ENCODE measurements around the gene IQCN. TPM values are rescaled to one million over a fixed set of nuclear protein-coding genes. Genes with fewer than 3 reads are reported as not detected.

IQCN gene
- total RNA-seq = 0.39 and 0.73 TPM in 2 replicates

GRCh38 chr19:18274219-18274780 lies at the start of gene IQCN:
TSS of gene IQCN (minus strand) at chr19:18274452. CDS start at chr19:18269478, 4,974 bp downstream.

DNA sequence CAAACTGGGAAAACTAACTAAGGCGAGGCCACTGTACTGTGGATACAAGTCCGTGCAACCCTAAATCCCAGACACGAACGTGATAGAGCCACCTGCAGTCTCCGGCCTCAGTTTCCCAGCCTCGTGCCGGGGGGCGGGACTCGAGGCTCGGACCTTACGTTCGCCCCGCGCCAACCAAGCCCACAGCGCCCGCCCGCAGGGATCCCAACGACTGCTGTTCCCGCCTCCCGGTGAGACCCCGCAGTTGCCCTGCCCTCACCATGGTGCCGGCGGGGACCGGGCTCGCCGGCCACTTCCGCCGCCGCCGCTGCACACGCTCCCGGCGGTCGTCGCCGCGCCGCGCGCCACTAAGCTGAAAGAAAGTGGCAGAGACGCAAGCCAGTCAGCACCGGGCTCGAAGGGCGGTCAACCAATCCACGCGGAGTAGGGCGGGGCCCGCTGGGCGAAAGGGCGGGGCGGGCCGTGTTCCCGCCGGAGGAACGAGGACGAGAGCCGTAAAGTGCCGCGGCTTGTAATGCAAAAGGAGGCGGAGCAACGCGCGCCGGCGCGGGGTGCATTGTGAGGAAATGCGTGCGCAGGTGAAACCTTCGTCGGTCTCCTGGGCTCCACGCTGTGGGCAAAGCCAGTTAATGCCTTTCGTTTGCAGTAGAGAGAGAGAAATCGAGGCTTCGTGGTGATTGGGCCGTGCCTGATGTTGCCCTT lies 48.7 kb upstream of the IQCN start, which contains the start of gene LSM4:
Gene LSM4 (minus strand): TSS at position 318 of the 702 bp plus-strand sequence. CDS start 56 bp downstream, at position 262.

DNA sequence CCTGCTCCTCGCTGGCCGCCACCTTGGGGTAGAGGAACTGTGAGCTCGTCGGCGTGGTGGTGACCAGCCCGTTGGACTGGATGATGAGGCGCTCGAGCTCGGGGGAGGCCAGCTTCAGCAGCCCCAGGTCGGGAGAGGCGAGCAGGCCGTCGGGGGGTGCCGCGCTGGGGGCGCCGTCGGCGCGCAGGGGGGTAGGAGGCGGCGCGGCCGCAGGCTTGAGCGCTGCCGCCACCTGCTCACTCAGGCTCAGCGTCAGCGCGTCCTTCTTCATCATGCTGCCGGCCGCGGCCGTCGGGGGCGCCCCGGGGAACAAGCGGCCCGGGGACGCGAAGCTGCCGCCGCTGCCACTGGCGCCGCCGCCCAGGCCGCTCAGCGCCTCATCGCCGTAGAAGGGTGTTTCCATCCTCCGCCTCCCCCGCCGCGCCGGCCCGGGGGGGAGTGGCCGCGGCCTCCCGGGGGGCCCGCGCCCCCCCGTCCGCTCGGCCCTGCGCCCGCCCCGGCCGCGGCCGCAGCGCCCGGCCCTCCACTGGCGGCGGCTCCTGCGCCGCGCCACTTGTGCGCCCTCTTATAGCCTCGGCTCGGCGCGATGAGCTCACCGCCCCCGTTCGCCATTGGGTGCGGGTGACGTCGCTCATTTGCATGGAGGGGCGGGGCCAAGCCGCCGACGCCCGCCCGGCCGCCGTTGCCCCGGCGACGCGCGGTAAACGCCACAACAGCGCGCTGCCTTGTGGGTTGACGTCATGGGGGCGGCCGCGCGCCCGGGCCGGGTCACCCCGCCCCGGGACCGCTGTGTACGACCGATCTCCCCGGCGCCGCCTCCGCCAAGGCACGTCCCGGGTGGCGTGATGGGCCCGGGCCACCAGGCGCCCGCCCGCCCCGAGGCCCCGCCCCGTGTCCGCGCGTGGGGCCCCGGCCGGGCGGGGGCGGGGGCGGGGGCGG lies 7.1 kb upstream of the IQCN start, which contains the start of gene JUND:
Gene JUND (minus strand): TSS at position 541 of the 939 bp plus-strand sequence. CDS start 138 bp downstream, at position 403.

GRCh38 chr19:18225702-18226468 lies 48.4 kb downstream of the IQCN start, which contains the start of gene PDE4C:
TSS of gene PDE4C (minus strand) at chr19:18226438. CDS start at chr19:18226415, 23 bp downstream.

Small RNAs within 50 kb of the gene (small RNA-seq; reads per million reads assigned to genes)
- gene MIR3188 (0.11 reads per million), gene RPL39P38 (not detected)

Other genes with a start within 250 kb of the IQCN start
- gene IL12RB1, start 187.5 kb downstream of the IQCN start, total RNA-seq = under 0.01 TPM in 1 of 2 replicates, not detected in the other
- gene MAST3, start 176.7 kb downstream of the IQCN start, total RNA-seq = 1.8 and 2.5 TPM in 2 replicates
- gene PIK3R2, start 121.3 kb downstream of the IQCN start, total RNA-seq = 20.2 and 25.0 TPM in 2 replicates
- gene IFI30, start 100.6 kb downstream of the IQCN start, total RNA-seq = 29.1 and 30.9 TPM in 2 replicates
- 8.1 and 10.9 TPM in 2 replicates for gene MPV17L2, start 81.2 kb downstream of the IQCN start, total RNA-seq
- 1.1 and 1.2 TPM in 2 replicates for gene RAB3A, start 70.4 kb downstream of the IQCN start, total RNA-seq
- gene PDE4C, start 48.0 kb downstream of the IQCN start, total RNA-seq = 0.20 TPM in 1 of 2 replicates, not detected in the other
- gene JUND, start 7.2 kb upstream of the IQCN start, total RNA-seq = 96.2 and 99.6 TPM in 2 replicates
- gene LSM4, start 48.6 kb upstream of the IQCN start, total RNA-seq = 146 and 148 TPM in 2 replicates
- 14.0 and 17.4 TPM in 2 replicates for gene PGPEP1, start 66.1 kb upstream of the IQCN start, total RNA-seq
- gene GDF15, start 111.7 kb upstream of the IQCN start, total RNA-seq = 17.3 and 18.0 TPM in 2 replicates
- not detected in 2 replicates for gene LRRC25, start 123.2 kb upstream of the IQCN start, total RNA-seq
- gene SSBP4, start 144.9 kb upstream of the IQCN start, total RNA-seq = 69.8 and 77.4 TPM in 2 replicates
- gene ISYNA1, start 163.7 kb upstream of the IQCN start, total RNA-seq = 2.6 and 4.7 TPM in 2 replicates
- 14.7 and 17.0 TPM in 2 replicates for gene ELL, start 247.6 kb upstream of the IQCN start, total RNA-seq